NK-92 (cell line): ENCODE data around the gene EDC3.
"Not testable (repeated sequence)": the region's sequence is repeated elsewhere in the genome, so short reads cannot be mapped to it uniquely, and the experiment has no call there.

ENCODE experiments used
- DNase-seq: peaks from one replicate; lab custom pipeline; 2025; ENCODE audit not compliant: unreplicated experiment; lab: John Stamatoyannopoulos, UW

Gene EDC3, protein sequence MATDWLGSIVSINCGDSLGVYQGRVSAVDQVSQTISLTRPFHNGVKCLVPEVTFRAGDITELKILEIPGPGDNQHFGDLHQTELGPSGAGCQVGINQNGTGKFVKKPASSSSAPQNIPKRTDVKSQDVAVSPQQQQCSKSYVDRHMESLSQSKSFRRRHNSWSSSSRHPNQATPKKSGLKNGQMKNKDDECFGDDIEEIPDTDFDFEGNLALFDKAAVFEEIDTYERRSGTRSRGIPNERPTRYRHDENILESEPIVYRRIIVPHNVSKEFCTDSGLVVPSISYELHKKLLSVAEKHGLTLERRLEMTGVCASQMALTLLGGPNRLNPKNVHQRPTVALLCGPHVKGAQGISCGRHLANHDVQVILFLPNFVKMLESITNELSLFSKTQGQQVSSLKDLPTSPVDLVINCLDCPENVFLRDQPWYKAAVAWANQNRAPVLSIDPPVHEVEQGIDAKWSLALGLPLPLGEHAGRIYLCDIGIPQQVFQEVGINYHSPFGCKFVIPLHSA

GRCh38 chr15:74695597-74696397 lies at the start of gene EDC3:
EDC3 (minus strand) TSS chr15:74696024; CDS start chr15:74675124, 20,900 bp downstream.
- DNase-seq, result no peak

- no peak for DNase-seq
Measured at GRCh38 chr15:74742422-74742821, 46.6 kb upstream of the EDC3 start.

DNA sequence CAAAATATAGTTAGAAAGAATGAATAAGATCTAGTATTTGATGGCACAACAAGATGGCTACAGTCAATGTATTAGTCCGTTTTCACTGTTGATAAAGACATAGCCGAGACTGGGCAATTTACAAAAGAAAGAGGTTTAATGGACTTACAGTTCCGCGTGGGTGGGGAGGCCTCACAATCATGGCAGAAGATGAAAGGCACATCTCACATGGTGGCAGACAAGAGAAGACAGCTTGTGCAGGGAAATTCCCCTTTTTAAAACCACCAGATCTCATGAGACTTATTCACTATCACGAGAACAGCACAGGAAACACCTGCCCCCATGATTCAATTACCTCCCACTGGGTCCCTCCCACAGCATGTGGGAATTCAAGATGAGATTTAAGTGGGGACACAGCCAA lies 42.4 kb upstream of the EDC3 start:
- not testable (repeated sequence) for DNase-seq

DNA sequence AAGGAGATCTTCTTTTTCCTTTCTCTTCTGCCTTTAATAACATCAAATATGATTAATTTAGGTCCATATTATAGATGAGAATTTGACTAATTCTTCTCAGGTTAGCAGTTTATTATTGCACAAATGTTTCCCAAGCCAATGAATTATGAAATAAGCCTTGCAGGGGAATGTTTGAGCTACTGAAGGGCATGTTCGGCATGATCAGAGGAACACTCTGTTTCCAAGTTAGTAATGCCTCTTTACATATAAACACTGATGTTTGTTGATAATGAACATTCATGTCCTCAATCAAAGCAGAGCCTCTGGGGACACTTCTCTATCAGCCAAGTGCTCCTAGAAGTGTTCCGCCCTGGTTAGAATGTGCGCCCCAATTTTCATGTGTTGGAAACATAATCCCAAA lies 39.5 kb upstream of the EDC3 start:
- DNase-seq, result no peak

DNA sequence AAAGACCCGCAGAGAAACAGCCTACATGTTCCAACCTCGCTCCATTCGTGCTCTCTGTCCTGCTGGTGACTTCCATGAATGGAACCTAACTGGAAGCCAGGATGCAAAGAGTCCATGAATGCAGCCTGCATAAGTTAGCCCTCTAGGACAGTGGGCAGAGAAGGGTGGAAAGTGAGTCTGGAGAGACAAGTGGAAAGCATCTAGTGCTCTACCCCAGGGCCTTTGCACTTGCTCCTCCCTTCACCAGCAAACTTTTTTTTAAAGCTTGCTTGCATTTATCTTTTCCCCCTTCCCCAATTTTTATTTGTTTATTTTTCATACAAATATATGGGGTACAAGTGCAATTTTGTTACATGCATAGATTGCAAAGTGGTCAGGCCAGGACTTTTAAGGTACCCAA lies 37.4 kb upstream of the EDC3 start:
- DNase-seq, result no peak

GRCh38 chr15:74732846-74733245 lies 37.0 kb upstream of the EDC3 start:
- DNase-seq, result no peak

GRCh38 chr15:74730619-74731316 lies 34.9 kb upstream of the EDC3 start:
- DNase-seq, result no peak

DNA sequence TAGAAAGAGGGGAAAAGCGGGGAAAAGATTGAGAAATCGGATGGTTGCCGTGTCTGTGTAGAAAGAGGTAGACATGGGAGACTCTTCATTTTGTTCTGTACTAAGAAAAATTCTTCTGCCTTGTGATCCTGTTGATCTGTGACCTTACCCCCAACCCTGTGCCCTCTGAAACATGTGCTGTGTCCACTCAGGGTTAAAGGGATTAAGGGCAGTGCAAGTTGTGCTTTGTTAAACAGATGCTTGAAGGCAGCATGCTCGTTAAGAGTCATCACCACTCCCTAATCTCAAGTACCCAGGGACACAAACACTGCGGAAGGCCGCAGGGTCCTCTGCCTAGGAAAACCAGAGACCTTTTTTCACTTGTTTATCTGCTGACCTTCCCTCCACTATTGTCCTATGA lies 33.5 kb upstream of the EDC3 start:
- DNase-seq, result not testable (repeated sequence)

DNA sequence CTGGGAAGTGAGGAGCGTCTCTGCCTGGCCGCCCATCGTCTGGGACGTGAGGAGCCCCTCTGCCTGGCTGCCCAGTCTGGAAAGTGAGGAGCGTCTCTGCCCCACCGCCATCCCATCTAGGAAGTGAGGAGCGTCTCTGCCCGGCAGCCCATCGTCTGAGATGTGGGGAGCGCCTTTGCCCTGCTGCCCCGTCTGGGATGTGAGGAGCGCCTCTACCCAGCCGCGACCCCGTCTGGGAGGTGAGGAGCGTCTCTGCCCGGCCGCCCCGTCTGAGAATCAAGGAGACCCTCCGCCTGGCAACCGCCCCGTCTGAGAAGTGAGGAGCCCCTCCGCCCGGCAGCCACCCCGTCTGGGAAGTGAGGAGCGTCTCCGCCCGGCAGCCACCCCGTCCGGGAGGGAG lies 32.9 kb upstream of the EDC3 start:
- DNase-seq, result not testable (repeated sequence)

DNA sequence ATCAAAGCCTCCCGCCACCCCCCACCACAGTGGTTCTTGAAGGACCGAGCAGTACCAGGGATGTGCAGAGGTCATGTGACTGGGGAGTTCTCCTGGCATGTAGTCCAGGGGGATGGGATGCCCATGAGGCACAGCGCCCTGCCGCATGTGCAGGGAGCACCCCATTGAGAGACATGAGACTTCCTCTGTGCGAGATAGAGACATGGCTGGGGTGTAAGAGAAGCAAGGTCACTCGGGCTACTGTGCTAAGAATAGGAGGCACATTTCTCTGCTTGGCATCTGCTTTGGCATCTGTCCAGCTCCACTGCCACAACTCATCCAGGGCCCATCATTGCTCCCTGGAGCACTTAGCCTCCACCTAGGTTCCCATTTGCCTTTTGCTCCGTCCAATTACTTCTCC lies 31.9 kb upstream of the EDC3 start:
- DNase-seq, result no peak

DNA sequence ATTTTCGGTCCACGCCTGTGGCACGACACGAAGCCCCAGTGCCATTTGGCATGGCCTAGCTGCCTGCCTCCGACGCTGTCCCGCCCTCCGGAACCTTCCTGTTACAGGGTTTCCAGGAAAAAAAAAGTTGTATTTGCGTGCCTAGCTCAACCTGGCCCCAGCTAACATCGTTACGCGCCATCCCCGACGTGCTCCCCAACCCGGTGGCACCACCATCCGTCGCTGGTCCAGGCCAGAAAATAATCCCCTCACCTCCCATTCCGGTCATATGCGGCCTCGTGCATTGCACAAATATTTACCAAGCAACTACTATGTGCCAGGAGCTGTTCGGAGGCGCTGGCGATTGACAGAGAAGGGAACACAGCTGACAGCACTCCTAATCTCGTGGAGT lies 30.9 kb upstream of the EDC3 start:
- no peak for DNase-seq

GRCh38 chr15:74725845-74726773 lies 30.3 kb upstream of the EDC3 start:
- DNase-seq, result no peak

GRCh38 chr15:74725225-74725774 lies 29.5 kb upstream of the EDC3 start, which contains the start of gene CYP1A1:
CYP1A1 (minus strand) TSS chr15:74725528; CDS start chr15:74723097, 2,431 bp downstream.
- DNase-seq, result no peak

DNA sequence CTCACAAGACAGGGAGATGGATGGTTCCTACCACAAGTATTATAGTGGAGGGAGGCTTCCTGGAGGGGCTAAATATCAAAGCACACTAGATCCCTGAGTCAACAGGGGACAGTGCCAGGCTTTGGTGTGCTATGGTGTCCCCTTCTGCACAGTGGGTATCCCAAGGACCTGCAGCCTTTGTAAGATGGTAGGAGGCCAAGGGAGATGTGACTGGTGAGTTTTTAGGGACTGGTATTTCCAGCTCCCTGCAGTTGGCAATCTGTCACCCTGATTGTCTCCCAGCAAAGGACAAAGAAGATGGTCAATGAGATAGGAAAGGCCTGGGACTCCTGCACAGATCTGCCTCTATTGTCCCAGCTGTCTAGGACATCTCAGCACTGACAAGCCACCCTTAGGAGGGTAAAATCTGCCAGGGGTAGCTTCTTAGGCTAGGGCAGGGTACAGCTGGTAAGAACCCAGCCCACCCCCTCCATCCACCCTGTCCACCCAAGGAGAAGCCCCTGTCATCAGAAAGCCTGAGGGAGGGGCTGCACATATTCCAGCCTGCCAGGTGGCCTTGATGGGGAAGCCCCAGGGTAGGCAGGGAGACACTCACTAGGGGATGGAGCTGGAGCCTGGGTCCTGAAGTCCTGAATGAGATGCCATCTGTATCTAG lies 28.9 kb upstream of the EDC3 start:
- DNase-seq, result no peak

DNA sequence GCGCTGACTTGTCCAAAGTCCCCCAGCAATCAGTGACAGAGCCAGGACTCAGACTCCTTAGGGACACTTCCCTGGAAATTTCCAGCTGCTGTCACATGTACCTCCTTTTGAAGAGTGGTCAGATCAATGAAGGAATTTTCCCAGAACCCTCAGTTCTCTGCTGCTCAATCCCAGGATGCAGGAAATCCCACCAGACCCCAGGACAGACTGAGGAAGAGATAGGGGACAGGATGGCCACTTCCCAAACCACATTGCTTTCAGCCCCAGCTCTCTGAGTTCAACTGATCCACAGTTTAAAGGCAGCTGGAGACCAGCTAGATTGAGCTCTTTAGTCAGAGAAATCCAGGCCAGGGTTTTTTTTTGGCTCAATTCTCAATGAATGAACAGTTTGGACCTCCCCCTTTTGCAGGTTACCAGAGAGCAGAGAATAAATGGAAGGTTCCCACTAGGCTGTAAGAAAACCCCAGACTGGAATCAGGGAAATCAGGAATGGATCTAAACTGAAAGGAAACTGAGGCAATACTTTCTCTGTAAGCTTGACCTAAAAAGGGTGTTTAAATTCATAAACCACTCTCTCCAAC lies 28.0 kb upstream of the EDC3 start:
- DNase-seq, result no peak

GRCh38 chr15:74723187-74723586 lies 27.4 kb upstream of the EDC3 start:
- DNase-seq, result no peak

DNA sequence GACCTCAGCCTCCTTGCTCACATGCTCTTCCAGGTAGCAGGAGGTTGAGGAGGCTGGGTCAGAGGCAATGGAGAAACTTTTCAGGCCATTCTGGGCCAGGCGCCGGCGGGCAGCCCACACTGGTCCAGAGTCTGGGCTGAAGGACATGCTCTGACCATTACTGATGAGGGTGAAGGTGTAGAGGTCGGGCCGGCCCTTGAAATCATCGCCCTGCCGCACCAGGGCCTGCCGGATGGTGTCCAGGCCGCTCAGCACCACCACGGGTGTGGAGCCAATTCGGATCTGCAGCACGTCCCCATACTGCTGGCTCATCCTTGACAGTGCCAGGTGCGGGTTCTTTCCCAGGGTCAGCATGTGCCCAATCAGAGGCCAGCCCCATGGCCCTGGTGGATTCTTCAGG lies 26.8 kb upstream of the EDC3 start:
- DNase-seq, result no peak

- no peak for DNase-seq
Measured at GRCh38 chr15:74716651-74717050, 20.8 kb upstream of the EDC3 start.

DNA sequence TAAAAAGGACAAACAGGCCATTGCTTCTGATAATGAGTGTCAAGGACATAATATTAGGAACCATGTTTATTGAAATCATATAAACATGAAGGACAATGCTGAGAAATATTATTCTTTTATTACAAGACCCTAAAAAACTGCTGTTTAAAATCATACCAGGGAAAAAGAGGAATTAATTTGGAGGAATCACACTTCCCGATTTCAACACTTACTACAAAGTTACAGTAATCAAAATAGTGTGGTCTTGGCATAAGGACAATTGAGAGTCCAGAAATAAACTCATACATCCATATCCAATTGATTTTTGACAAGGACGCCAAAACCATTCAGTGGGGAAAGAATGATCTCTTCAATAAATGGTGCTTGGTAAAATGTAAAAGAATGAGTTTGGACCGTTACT lies 16.5 kb upstream of the EDC3 start:
- DNase-seq, result no peak
